ENCODE results near the gene ARL8B. TPM values are rescaled to one million over a fixed set of nuclear protein-coding genes. Genes with fewer than 3 reads are reported as not detected.

ARL8B gene
- total RNA-seq, 4 donors from 2014 or later = 60.3 to 74.4 (median 66.0) TPM

GRCh38 chr3:5140230-5140621, 18.1 kb downstream of the ARL8B start:
- H3K36me3 ChIP-seq = no peaks in the 10 kb centered on the region
- peaks cover 78% of the 10 kb centered on the region for H3K4me1 ChIP-seq
- no peak for DNase-seq (ENCODE audit: low spot score in 2 of 2)
- no peak for TF ChIP-seq CTCF (IDR thresholded peaks at IDR 0.05)
- no peak for TF ChIP-seq POLR2A (IDR thresholded peaks at IDR 0.05)
- no peak for TF ChIP-seq EP300 (IDR thresholded peaks at IDR 0.05)
- TF ChIP-seq POLR2AphosphoS5 (IDR thresholded peaks at IDR 0.05) = no peak
- H3K9me3 ChIP-seq = no peaks in the 10 kb centered on the region
- no peaks in the 10 kb centered on the region for H3K27me3 ChIP-seq
- H3K27ac ChIP-seq = no peak overlapping the region
- H3K4me3 ChIP-seq = no peak overlapping the region
- 92% methylated on average over 4 of the region's 4 CpGs for WGBS

GRCh38 chr3:5140839-5141238, 18.7 kb downstream of the ARL8B start:
- Histone ChIP-seq H3K36me3 (no peaks in the 10 kb centered on the region), H3K4me3 (no peak overlapping the region), H3K4me1 (peaks cover 84% of the 10 kb centered on the region), H3K27ac (no peak overlapping the region), H3K9me3 (no peaks in the 10 kb centered on the region), H3K27me3 (no peaks in the 10 kb centered on the region)
- no peak for DNase-seq (ENCODE audit: low spot score in 2 of 2)
- TF ChIP-seq POLR2AphosphoS5 (IDR thresholded peaks at IDR 0.05) (no peak), POLR2A (IDR thresholded peaks at IDR 0.05) (no peak), CTCF (IDR thresholded peaks at IDR 0.05) (no peak), EP300 (IDR thresholded peaks at IDR 0.05) (no peak)
- 93% methylated on average over 6 of the region's 6 CpGs for WGBS

GRCh38 chr3:5141760-5142159, 19.7 kb downstream of the ARL8B start:
- Histone ChIP-seq H3K4me3 (no peak overlapping the region), H3K36me3 (no peaks in the 10 kb centered on the region), H3K27ac (no peak overlapping the region), H3K4me1 (peaks cover 77% of the 10 kb centered on the region), H3K27me3 (no peaks in the 10 kb centered on the region), H3K9me3 (no peaks in the 10 kb centered on the region)
- DNase-seq (ENCODE audit: low spot score in 2 of 2) = no peak
- TF ChIP-seq EP300 (IDR thresholded peaks at IDR 0.05) (no peak), POLR2AphosphoS5 (IDR thresholded peaks at IDR 0.05) (no peak), POLR2A (IDR thresholded peaks at IDR 0.05) (no peak), CTCF (IDR thresholded peaks at IDR 0.05) (no peak)
- 89% methylated on average over 4 of the region's 4 CpGs for WGBS

- DNase-seq (ENCODE audit: low spot score in 2 of 2) = no peak
- Histone ChIP-seq H3K36me3 (no peaks in the 10 kb centered on the region), H3K27me3 (no peaks in the 10 kb centered on the region), H3K4me1 (peaks cover 60% of the 10 kb centered on the region), H3K9me3 (no peaks in the 10 kb centered on the region), H3K4me3 (no peak overlapping the region), H3K27ac (no peak overlapping the region)
- no peak for TF ChIP-seq POLR2AphosphoS5 (IDR thresholded peaks at IDR 0.05)
- no peak for TF ChIP-seq POLR2A (IDR thresholded peaks at IDR 0.05)
- no peak for TF ChIP-seq CTCF (IDR thresholded peaks at IDR 0.05)
- TF ChIP-seq EP300 (IDR thresholded peaks at IDR 0.05) = no peak
- 99% methylated on average over 4 of the region's 4 CpGs for WGBS
Measured at GRCh38 chr3:5143464-5143863, 21.4 kb downstream of the ARL8B start.

GRCh38 chr3:5144316-5144994, 22.4 kb downstream of the ARL8B start:
- 78% methylated on average over 5 of the region's 5 CpGs for WGBS
- DNase-seq (ENCODE audit: low spot score in 2 of 2) = no peak
- Histone ChIP-seq H3K27ac (no peak overlapping the region), H3K4me1 (peaks cover 55% of the 10 kb centered on the region), H3K4me3 (no peak overlapping the region), H3K9me3 (no peaks in the 10 kb centered on the region), H3K36me3 (no peaks in the 10 kb centered on the region), H3K27me3 (no peaks in the 10 kb centered on the region)
- TF ChIP-seq EP300 (IDR thresholded peaks at IDR 0.05) (no peak), POLR2A (IDR thresholded peaks at IDR 0.05) (no peak), POLR2AphosphoS5 (IDR thresholded peaks at IDR 0.05) (no peak), CTCF (IDR thresholded peaks at IDR 0.05) (no peak)
